H1 (cell line): ENCODE results near the gene RPP25L. TPM values are rescaled to one million over a fixed set of nuclear protein-coding genes. Genes with fewer than 3 reads are reported as not detected.

Experiments
- CTCF ChIA-PET: fragments of 300-600 bp; sonication (Branson Sonifier 250); formaldehyde crosslinking; loops from one replicate; lab custom pipeline; 2021; ENCODE audit not compliant: partially characterized antibody; lab: Charles Lee
- POLR2A ChIA-PET: fragments of 300-600 bp; sonication (Branson Sonifier 250); formaldehyde crosslinking; loops from one replicate; lab custom pipeline; 2021; ENCODE audit warnings: inconsistent platforms; ENCODE audit not compliant: partially characterized antibody; lab: Charles Lee
- DNase-seq, 2 experiments: peaks; one replicate each; pipeline versions ENCODE4 v3.0.0 to v3.0.0-alpha.2; 2010 to 2022; ENCODE audit warnings: low spot score in 2 of 2, low read depth in 1 of 2, mixed read lengths in 1 of 2
- FAIRE-seq: peaks from 2 replicates; lab custom pipeline; 2011; peaks lifted over from hg19 to GRCh38; lab: Jason Lieb, UNC
- H2AFZ ChIP-seq: 2 replicates; pipeline ENCODE4 v1.8.1; 2012; ENCODE audit warnings: low read length, inconsistent platforms
- H2AK5ac ChIP-seq: 2 replicates; pipeline ENCODE4 v1.6.1; 2013; ENCODE audit warnings: low read depth, low read length
- H2BK120ac ChIP-seq: replicated peaks from 2 replicates; pipeline ENCODE3; 2013; ENCODE audit warnings: low read depth, low read length, inconsistent platforms
- H2BK12ac ChIP-seq: 2 replicates; pipeline ENCODE4 v1.6.1; 2013; ENCODE audit warnings: low read depth, low read length
- H2BK15ac ChIP-seq: 2 replicates; pipeline ENCODE4 v1.6.1; 2013; ENCODE audit warnings: low read length
- H2BK20ac ChIP-seq: 2 replicates; pipeline ENCODE4 v1.6.1; 2013; ENCODE audit warnings: low read length
- H2BK5ac ChIP-seq: 2 replicates; pipeline ENCODE4 v1.6.1; 2013; ENCODE audit warnings: low read depth, low read length
- H3K14ac ChIP-seq: 2 replicates; pipeline ENCODE4 v1.6.1; 2013; ENCODE audit warnings: inconsistent platforms; ENCODE audit not compliant: insufficient read length
- H3K18ac ChIP-seq: 2 replicates; pipeline ENCODE4 v1.6.1; 2013; ENCODE audit warnings: low read length; ENCODE audit errors: extremely low read depth
- H3K23ac ChIP-seq: 2 replicates; pipeline ENCODE4 v1.6.1; 2013; ENCODE audit warnings: inconsistent platforms; ENCODE audit not compliant: insufficient read length
- H3K23me2 ChIP-seq: 2 replicates; pipeline ENCODE4 v1.6.1; 2013; ENCODE audit warnings: low read depth, low read length
- H3K27ac ChIP-seq: 2 replicates; pipeline ENCODE4 v1.6.1; 2011; ENCODE audit warnings: low read depth, low read length, inconsistent platforms
- H3K27me3 ChIP-seq, 4 experiments: replicated peaks in 1 of 4; 1 replicate in 1 of 4; 2 replicates in 3 of 4; pipeline versions ENCODE4 v1.6.1 to v1.8.1; 2011 to 2013; ENCODE audit warnings: low read length in 3 of 4, mild to moderate bottlenecking in 3 of 4, inconsistent platforms in 2 of 4, mixed read lengths in 2 of 4, moderate library complexity in 1 of 4; ENCODE audit not compliant: control insufficient read depth in 3 of 4, insufficient read depth in 3 of 4; ENCODE audit errors: extremely low read depth in 1 of 4
- H3K36me3 ChIP-seq, 4 experiments: 2 replicates each; pipeline versions ENCODE4 v1.6.1 to v1.8.1; 2011 to 2013; ENCODE audit warnings: mild to moderate bottlenecking in 4 of 4, low read length in 3 of 4, moderate library complexity in 2 of 4, control low read depth in 1 of 4, inconsistent platforms in 1 of 4; ENCODE audit not compliant: insufficient read depth in 4 of 4, control insufficient read depth in 2 of 4
- H3K4ac ChIP-seq: replicated peaks from 2 replicates; pipeline ENCODE3; 2013; ENCODE audit warnings: low read length, low read depth, mixed read lengths, inconsistent platforms; ENCODE audit not compliant: insufficient read length
- H3K4me1 ChIP-seq, 4 experiments: replicated peaks in 1 of 4; 1 replicate in 1 of 4; 2 replicates in 3 of 4; pipeline versions ENCODE4 v1.6.1 to v1.8.1; 2011 to 2013; ENCODE audit warnings: low read length in 3 of 4, inconsistent platforms in 2 of 4, mixed read lengths in 1 of 4; ENCODE audit not compliant: insufficient read depth in 4 of 4, control insufficient read depth in 3 of 4
- H3K4me2 ChIP-seq, 2 experiments: 2 replicates each; pipeline versions ENCODE4 v1.6.1 to v1.8.1; 2011 to 2013; ENCODE audit warnings: low read depth in 2 of 2, low read length in 2 of 2, control low read depth in 1 of 2, inconsistent platforms in 1 of 2, mild to moderate bottlenecking in 1 of 2; ENCODE audit not compliant: insufficient read depth in 1 of 2
- H3K4me3 ChIP-seq, 4 experiments: fragments of 200-600, 300-600 bp in 1 of 4; sonication (generic), shearing (Covaris generic), sonication (Bioruptor Twin) in 1 of 4; 2 replicates each; pipeline versions ENCODE4 v1.5.1 to v1.8.1; 2011 to 2016; ENCODE audit warnings: low read length in 4 of 4, low read depth in 3 of 4, control low read depth in 2 of 4, inconsistent platforms in 2 of 4, mild to moderate bottlenecking in 2 of 4, mixed read lengths in 1 of 4, moderate library complexity in 1 of 4; ENCODE audit not compliant: insufficient read depth in 2 of 4; ENCODE audit errors: extremely low read depth in 1 of 4
- H3K56ac ChIP-seq: replicated peaks from 2 replicates; pipeline ENCODE3; 2013; ENCODE audit warnings: low read depth, mild to moderate bottlenecking, mixed read lengths, low read length, inconsistent platforms; ENCODE audit not compliant: insufficient read length
- H3K79me1 ChIP-seq: 2 replicates; pipeline ENCODE4 v1.6.1; 2013; ENCODE audit warnings: low read depth, low read length, control low read depth
- H3K79me2 ChIP-seq, 2 experiments: 2 replicates each; pipeline versions ENCODE4 v1.6.1 to v1.8.1; 2012 to 2013; ENCODE audit warnings: low read length in 2 of 2, mild to moderate bottlenecking in 2 of 2, inconsistent platforms in 1 of 2; ENCODE audit not compliant: insufficient read depth in 2 of 2, control insufficient read depth in 1 of 2
- H3K9ac ChIP-seq, 4 experiments: replicated peaks in 1 of 4; 1 replicate in 1 of 4; 2 replicates in 3 of 4; pipeline versions ENCODE4 v1.6.1 to v1.8.1; 2011 to 2013; ENCODE audit warnings: low read depth in 3 of 4, low read length in 3 of 4, control low read depth in 2 of 4, mild to moderate bottlenecking in 2 of 4, moderate library complexity in 2 of 4, inconsistent platforms in 1 of 4; ENCODE audit errors: extremely low read depth in 1 of 4
- H3K9me3 ChIP-seq, 2 experiments: 2 replicates each; pipeline versions ENCODE4 v1.6.1 to v1.8.1; 2012 to 2013; ENCODE audit warnings: mild to moderate bottlenecking in 2 of 2, moderate library complexity in 2 of 2, control low read depth in 1 of 2, inconsistent platforms in 1 of 2, low read depth in 1 of 2, low read length in 1 of 2, mixed read lengths in 1 of 2; ENCODE audit not compliant: insufficient read depth in 2 of 2
- H4K20me1 ChIP-seq, 2 experiments: replicated peaks in 1 of 2; 2 replicates each; pipeline versions ENCODE3 to v1.8.1; 2011 to 2013; ENCODE audit warnings: inconsistent platforms in 2 of 2, low read length in 2 of 2, mild to moderate bottlenecking in 1 of 2; ENCODE audit not compliant: insufficient read depth in 2 of 2, control insufficient read depth in 1 of 2
- H4K5ac ChIP-seq: 2 replicates; pipeline ENCODE4 v1.6.1; 2013; ENCODE audit warnings: low read length, low read depth, mixed read lengths, inconsistent platforms; ENCODE audit not compliant: insufficient read length
- H4K8ac ChIP-seq: 2 replicates; pipeline ENCODE4 v1.8.0; 2013; ENCODE audit warnings: mild to moderate bottlenecking, moderate library complexity, low read length, inconsistent platforms; ENCODE audit not compliant: insufficient read depth; ENCODE audit errors: extremely low read depth
- H4K91ac ChIP-seq: replicated peaks from 2 replicates; pipeline ENCODE3; 2013; ENCODE audit warnings: low read length, mixed read lengths, inconsistent platforms; ENCODE audit not compliant: insufficient read length
- BCL11A ChIP-seq, 2 experiments: IDR thresholded peaks; one replicate each; pipeline ENCODE4 v1.6.1; 2011; ENCODE audit warnings: low read depth in 2 of 2, low read length in 2 of 2, mild to moderate bottlenecking in 2 of 2
- CBX8 ChIP-seq: fragments of 300-800, 300-1000 bp; sonication (generic); IDR thresholded peaks from 2 replicates; pipeline ENCODE4 v1.7.1; 2016; ENCODE audit warnings: low read depth, low read length, borderline replicate concordance
- RFX5 ChIP-seq: IDR thresholded peaks from 2 replicates; pipeline ENCODE4 v1.6.1; 2011; ENCODE audit warnings: low read depth, low read length, improper control_type of control experiment, borderline replicate concordance
- WGBS, 2 experiments: shearing (Covaris generic) in 1 of 2; methylation state at CpG; one replicate each; pipeline versions ENCODE4 v1.1.6 to v1.1.7; 2013 to 2015; ENCODE audit warnings: low lambda C conversion rate in 2 of 2, mixed read lengths in 2 of 2, inconsistent platforms in 1 of 2, low coverage in 1 of 2, missing lambda C conversion rate in 1 of 2; ENCODE audit not compliant: insufficient replicate concordance in 2 of 2, insufficient coverage in 1 of 2, insufficient read length in 1 of 2; ENCODE audit errors: extremely low coverage in 1 of 2, missing lambda C conversion rate in 1 of 2; 5-methylcytosine and 5-hydroxymethylcytosine counted together
- polyA plus RNA-seq, 7 experiments: library from polyadenylated mRNA; depleted of rRNA in 3 of 7; stranded (reverse) in 5 of 7; unstranded in 2 of 7; fragments of >200 nt in 5 of 7; fragments of 200-250 nt in 2 of 7; gene quantifications; 1 replicate in 5 of 7; 2 replicates in 1 of 7; 4 replicates in 1 of 7; pipeline versions ENCODE4 v1.2.1 to v1.2.3, GENCODE V29; 2011 to 2013; ENCODE audit warnings: missing spikeins in 2 of 7, mixed read lengths in 2 of 7
- total RNA-seq: library from RNA; stranded (reverse); fragmentation: NEBNext Ultra II Directional; extraction: Animal tissue kit (Norgen Biotek cat#: 25700); gene quantifications from 2 replicates; pipeline ENCODE4 v1.2.1, GENCODE V29; 2021

Gene RPP25L
- total and polyA plus RNA-seq, 2 of the 8 experiments (the other 6 are each of a cell fraction or from before 2014, with no cell fraction given) = 21.6 to 75.0 TPM

GRCh38 chr9:34564617-34565016 is 47.3 kb downstream of the RPP25L start:
- Histone ChIP-seq H3K18ac (no peak overlapping the region), H2BK15ac (no peak overlapping the region), H3K4me3 (no peak overlapping the region), H3K79me2 (no peaks in the 10 kb centered on the region), H4K91ac (no peak overlapping the region), H3K56ac (no peak overlapping the region), H3K27me3 (peaks cover 0 to 3% (median 1%) of the 10 kb centered on the region in 4 experiments; a peak in 3 of 7 replicates), H3K23me2 (no peaks in the 10 kb centered on the region), H3K4me1 (peaks cover 13 to 37% (median 18%) of the 10 kb centered on the region in 4 experiments), H3K9me3 (0 out of 4 replicates have a peak, but pooled peaks cover 0 to 3% of the 10 kb centered on the region in 2 experiments), H2AK5ac (no peak overlapping the region), H3K23ac (no peak overlapping the region), H2BK5ac (peak overlapping the region; percentile 71; the same call in 1 of the 2 replicates), H2BK12ac (peak overlapping the region; percentile 50; the same call in 1 of the 2 replicates), H2AFZ (no peak overlapping the region), H3K4me2 (no peak overlapping the region), H3K79me1 (no peaks in the 10 kb centered on the region), H4K5ac (no peak overlapping the region), H3K9ac (no peak overlapping the region), H4K20me1 (no peaks in the 10 kb centered on the region), H3K36me3 (no peaks in the 10 kb centered on the region), H2BK20ac (no peak overlapping the region), H3K14ac (no peak overlapping the region), H3K4ac (no peak overlapping the region), H2BK120ac (no peak overlapping the region), H3K27ac (no peak overlapping the region), H4K8ac (no peak overlapping the region)
- POLR2A ChIA-PET = interaction anchor here (0.8 to 1.1 kb wide), 4 partner anchors 15 to 251 kb away, joined by 3 read pairs; no protein-coding TSS in a partner anchor
- CTCF ChIA-PET = interaction anchor here (0.9 to 11.9 kb wide), 14 partner anchors 12 to 186 kb away, joined by 3 to 241 read pairs (median 16); partner anchors contain the start of gene CNTFR
- DNase-seq (no peak), FAIRE-seq (no peak)
- TF ChIP-seq RFX5 (no peak), CBX8 (no peak), BCL11A (IDR thresholded peaks at IDR 0.05; ENCODE audit: low read depth in 2 of 2, low read length in 2 of 2) (no peak)
- 87% methylated on average over 12 of the region's 16 CpGs; no CpG with 5 or more reads in 1 of the 2 experiments for WGBS, 2 experiments
